OCI-LY7 (cell line): Measurements from ENCODE around the gene GNAO1.

Experiments used
- CTCF ChIP-seq: fragments of 200-600 bp; sonication (generic); conservative IDR thresholded peaks from 2 replicates; pipeline ENCODE4 v1.5.1; 2014; ENCODE audit warnings: mild to moderate bottlenecking, antibody characterized with exemption, low read length, moderate library complexity, mixed read lengths
- EZH2phosphoT487 ChIP-seq: fragments of 200-600 bp; sonication (generic); IDR thresholded peaks from 2 replicates; pipeline ENCODE4 v1.6.1; 2018; ENCODE audit warnings: low read depth, borderline replicate concordance, mild to moderate bottlenecking, mixed run types, antibody characterized with exemption, low read length, moderate library complexity, mixed read lengths

GRCh38 chr16:56294579-56294978, 103.3 kb downstream of the GNAO1 start:
- TF ChIP-seq CTCF (no peak), EZH2phosphoT487 (no peak)
